Keratinocyte (primary cell): Measurements from ENCODE around the gene CATSPERZ. TPM values are rescaled to one million over a fixed set of nuclear protein-coding genes. Genes with fewer than 3 reads are reported as not detected.

Experiments
- DNase-seq: peaks from one replicate; pipeline ENCODE4 v3.0.0-alpha.2; 2011; ENCODE audit warnings: low read depth, missing footprints, low spot score
- FAIRE-seq: peaks from 2 replicates; lab custom pipeline; 2011; peaks lifted over from hg19 to GRCh38; lab: Jason Lieb, UNC
- H2AFZ ChIP-seq: 2 replicates; pipeline ENCODE4 v1.6.0; 2012; ENCODE audit warnings: low read length, control low read depth, inconsistent platforms; ENCODE audit not compliant: control insufficient read depth
- H3K27ac ChIP-seq: 2 replicates; pipeline ENCODE4 v1.5.1; 2011; ENCODE audit warnings: low read length; ENCODE audit not compliant: control insufficient read depth, insufficient read depth
- H3K27me3 ChIP-seq: 3 replicates; pipeline ENCODE4 v1.6.0; 2011; ENCODE audit warnings: low read length; ENCODE audit not compliant: control insufficient read depth, insufficient read depth; ENCODE audit errors: extremely low read depth
- H3K36me3 ChIP-seq, 2 experiments: 2 replicates in 1 of 2; 3 replicates in 1 of 2; pipeline ENCODE4 v1.5.1; 2011; ENCODE audit warnings: low read length in 2 of 2, mild to moderate bottlenecking in 1 of 2; ENCODE audit not compliant: control insufficient read depth in 2 of 2, insufficient read depth in 2 of 2; ENCODE audit errors: extremely low read depth in 1 of 2
- H3K4me1 ChIP-seq: 3 replicates; pipeline ENCODE4 v1.5.1; 2011; ENCODE audit warnings: low read length; ENCODE audit not compliant: control insufficient read depth, insufficient read depth; ENCODE audit errors: extremely low read depth
- H3K4me2 ChIP-seq: 3 replicates; pipeline ENCODE4 v1.6.0; 2011; ENCODE audit warnings: low read depth, low read length; ENCODE audit not compliant: control insufficient read depth, insufficient read depth; ENCODE audit errors: extremely low read depth
- H3K4me3 ChIP-seq, 3 experiments: fragments of 200-600 bp in 1 of 3; sonication (generic) in 1 of 3; 2 replicates in 2 of 3; 3 replicates in 1 of 3; pipeline ENCODE4 v1.5.1; 2011 to 2016; ENCODE audit warnings: low read length in 3 of 3, mild to moderate bottlenecking in 3 of 3, control low read depth in 2 of 3, inconsistent platforms in 1 of 3, low read depth in 1 of 3, mixed read lengths in 1 of 3, mixed run types in 1 of 3, moderate library complexity in 1 of 3; ENCODE audit not compliant: control insufficient read depth in 2 of 3, insufficient read depth in 2 of 3; ENCODE audit errors: extremely low read depth in 1 of 3
- H3K79me2 ChIP-seq: 2 replicates; pipeline ENCODE4 v1.6.0; 2012; ENCODE audit warnings: low read length; ENCODE audit not compliant: control insufficient read depth, insufficient read depth
- H3K9ac ChIP-seq: 3 replicates; pipeline ENCODE4 v1.6.0; 2011; ENCODE audit warnings: low read length; ENCODE audit not compliant: control insufficient read depth, insufficient read depth; ENCODE audit errors: extremely low read depth
- H3K9me1 ChIP-seq: 3 replicates; pipeline ENCODE4 v1.6.0; 2011; ENCODE audit warnings: low read length; ENCODE audit not compliant: control insufficient read depth, insufficient read depth; ENCODE audit errors: extremely low read depth
- H3K9me3 ChIP-seq: 2 replicates; pipeline ENCODE4 v1.5.1; 2012; ENCODE audit warnings: low read depth, low read length; ENCODE audit not compliant: control insufficient read depth
- H4K20me1 ChIP-seq: 3 replicates; pipeline ENCODE4 v1.6.0; 2011; ENCODE audit warnings: low read length; ENCODE audit not compliant: control insufficient read depth, insufficient read depth; ENCODE audit errors: extremely low read depth
- EZH2 ChIP-seq: IDR thresholded peaks from one replicate; pipeline ENCODE4 v1.6.1; 2012; ENCODE audit warnings: inconsistent platforms, mild to moderate bottlenecking, low read length, moderate library complexity
- dilution Hi-C: fragments of 300-500 bp; cut with MboI; formaldehyde crosslinking; loops from one replicate; pipeline ENCODE4 v1.7.0; 2020; ENCODE audit warnings: low sequenced_read_pairs; ENCODE audit not compliant: extremely low pct_ligation_motif_present
- polyA plus RNA-seq, 5 experiments: library from polyadenylated mRNA; depleted of rRNA in 3 of 5; stranded (reverse) in 3 of 5; stranded (forward) in 1 of 5; unstranded in 1 of 5; fragments of >200 nt; gene quantifications; 1 replicate in 1 of 5; 2 replicates in 3 of 5; 3 replicates in 1 of 5; pipeline versions ENCODE4 v1.2.1 to v1.2.3, GENCODE V29; 2011 to 2012; ENCODE audit warnings: missing spikeins in 2 of 5, low read depth in 1 of 5, low replicate concordance in 1 of 5
- TF ChIP-seq, protein P1 (sequence below), 3 experiments: IDR thresholded peaks in 1 of 3; conservative IDR thresholded peaks in 1 of 3; optimal IDR thresholded peaks in 1 of 3; 2 replicates in 2 of 3; 3 replicates in 1 of 3; pipeline versions ENCODE3 to v1.5.1; 2011; ENCODE audit warnings: low read length in 3 of 3, mild to moderate bottlenecking in 3 of 3, moderate library complexity in 2 of 3, control low read depth in 1 of 3, inconsistent platforms in 1 of 3; ENCODE audit not compliant: insufficient read depth in 2 of 3; ENCODE audit errors: extremely low read depth in 1 of 3

CATSPERZ gene
- polyA plus RNA-seq, 1 donor (not counting 4 experiments of a cell fraction or from before 2014, with no cell fraction given) = 0.29 TPM

DNA sequence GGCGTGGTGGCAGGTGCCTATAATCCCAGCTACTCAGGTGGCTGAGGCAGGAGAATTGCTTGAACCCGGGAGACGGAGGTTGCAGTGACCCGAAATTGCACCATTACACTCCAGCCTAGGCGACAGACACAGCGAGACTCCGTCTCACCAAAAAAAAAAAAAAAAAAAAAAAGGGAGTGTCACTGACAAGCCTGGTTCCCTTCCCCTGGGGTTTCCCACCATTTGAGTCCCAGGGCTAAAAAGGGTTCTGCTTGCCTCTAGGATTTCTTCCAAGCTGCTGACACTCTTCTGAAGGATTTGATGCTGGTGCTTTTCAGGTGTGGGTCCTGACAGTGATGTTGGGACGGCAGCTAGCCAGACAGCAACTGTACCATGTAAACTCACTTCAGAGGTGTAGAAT is 38.6 kb downstream of the CATSPERZ start:
- peaks cover 16% of the 10 kb centered on the region for H3K4me1 ChIP-seq
- H3K9me1 ChIP-seq = no peaks in the 10 kb centered on the region
- no peaks in the 10 kb centered on the region for H4K20me1 ChIP-seq
- no peak overlapping the region for H2AFZ ChIP-seq
- H3K79me2 ChIP-seq = no peaks in the 10 kb centered on the region
- H3K9ac ChIP-seq = no peak overlapping the region
- H3K27ac ChIP-seq = no peak overlapping the region
- dilution Hi-C loops = no loop called here
- H3K4me3 ChIP-seq = no peak overlapping the region
- no peaks in the 10 kb centered on the region for H3K27me3 ChIP-seq
- DNase-seq (no peak), FAIRE-seq (no peak)
- TF ChIP-seq, protein P1, sequence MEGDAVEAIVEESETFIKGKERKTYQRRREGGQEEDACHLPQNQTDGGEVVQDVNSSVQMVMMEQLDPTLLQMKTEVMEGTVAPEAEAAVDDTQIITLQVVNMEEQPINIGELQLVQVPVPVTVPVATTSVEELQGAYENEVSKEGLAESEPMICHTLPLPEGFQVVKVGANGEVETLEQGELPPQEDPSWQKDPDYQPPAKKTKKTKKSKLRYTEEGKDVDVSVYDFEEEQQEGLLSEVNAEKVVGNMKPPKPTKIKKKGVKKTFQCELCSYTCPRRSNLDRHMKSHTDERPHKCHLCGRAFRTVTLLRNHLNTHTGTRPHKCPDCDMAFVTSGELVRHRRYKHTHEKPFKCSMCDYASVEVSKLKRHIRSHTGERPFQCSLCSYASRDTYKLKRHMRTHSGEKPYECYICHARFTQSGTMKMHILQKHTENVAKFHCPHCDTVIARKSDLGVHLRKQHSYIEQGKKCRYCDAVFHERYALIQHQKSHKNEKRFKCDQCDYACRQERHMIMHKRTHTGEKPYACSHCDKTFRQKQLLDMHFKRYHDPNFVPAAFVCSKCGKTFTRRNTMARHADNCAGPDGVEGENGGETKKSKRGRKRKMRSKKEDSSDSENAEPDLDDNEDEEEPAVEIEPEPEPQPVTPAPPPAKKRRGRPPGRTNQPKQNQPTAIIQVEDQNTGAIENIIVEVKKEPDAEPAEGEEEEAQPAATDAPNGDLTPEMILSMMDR (optimal IDR thresholded peaks at IDR 0.05 in 1 of 3, IDR thresholded peaks at IDR 0.05 in 1 of 3, conservative IDR thresholded peaks at IDR 0.05 in 1 of 3; ENCODE audit: extremely low read depth in 1 of 3, insufficient read depth in 2 of 3, low read length in 3 of 3) = no peak
- no peak for TF ChIP-seq EZH2
- no peak overlapping the region for H3K4me2 ChIP-seq
- H3K9me3 ChIP-seq = no peaks in the 10 kb centered on the region
- no peaks in the 10 kb centered on the region for H3K36me3 ChIP-seq

DNA sequence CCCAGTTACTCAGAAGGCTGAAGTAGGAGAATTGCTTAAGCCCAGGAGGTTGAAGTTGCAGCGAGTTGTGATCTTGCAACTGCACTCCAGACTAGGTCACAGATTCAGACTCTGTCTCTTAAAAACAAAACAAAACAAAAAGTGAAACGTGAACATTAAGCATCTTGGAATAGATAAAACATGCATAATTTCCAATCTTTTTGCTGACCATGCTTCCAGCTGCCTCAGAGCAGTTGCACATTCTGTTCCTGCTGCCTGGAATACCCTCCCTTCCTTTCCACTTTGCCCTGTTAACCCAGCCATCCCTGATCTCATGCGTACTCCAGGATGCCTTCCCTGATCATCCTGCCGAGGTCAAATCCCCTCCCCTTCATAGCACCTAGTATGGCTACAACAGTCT is 39.1 kb downstream of the CATSPERZ start:
- Histone ChIP-seq H2AFZ (no peak overlapping the region), H3K9ac (no peak overlapping the region), H3K9me1 (no peaks in the 10 kb centered on the region), H3K27me3 (no peaks in the 10 kb centered on the region), H3K4me1 (peaks cover 16% of the 10 kb centered on the region), H3K4me3 (no peak overlapping the region), H3K27ac (no peak overlapping the region), H3K9me3 (no peaks in the 10 kb centered on the region), H3K36me3 (no peaks in the 10 kb centered on the region), H3K79me2 (no peaks in the 10 kb centered on the region), H4K20me1 (no peaks in the 10 kb centered on the region), H3K4me2 (no peak overlapping the region)
- no peak for DNase-seq
- TF ChIP-seq, protein P1 (optimal IDR thresholded peaks at IDR 0.05 in 1 of 3, IDR thresholded peaks at IDR 0.05 in 1 of 3, conservative IDR thresholded peaks at IDR 0.05 in 1 of 3; ENCODE audit: extremely low read depth in 1 of 3, insufficient read depth in 2 of 3, low read length in 3 of 3) = no peak
- no peak for TF ChIP-seq EZH2
- dilution Hi-C loops = no loop called here
- FAIRE-seq = no peak
